ENCODE results near the gene SYNGR3.

- no peak for TF ChIP-seq CTCF (IDR thresholded peaks at IDR 0.05; ENCODE audit: low read length)
- TF ChIP-seq EZH2 (optimal IDR thresholded peaks at IDR 0.05; ENCODE audit: low read depth, low read length): no peak
These were observed 19.5 kb downstream of the SYNGR3 start for GRCh38 chr16:2009164-2009711.

Data from MM.1S (cell line).